ENCODE measurements around the gene SMCO3.

Gene SMCO3

DNA sequence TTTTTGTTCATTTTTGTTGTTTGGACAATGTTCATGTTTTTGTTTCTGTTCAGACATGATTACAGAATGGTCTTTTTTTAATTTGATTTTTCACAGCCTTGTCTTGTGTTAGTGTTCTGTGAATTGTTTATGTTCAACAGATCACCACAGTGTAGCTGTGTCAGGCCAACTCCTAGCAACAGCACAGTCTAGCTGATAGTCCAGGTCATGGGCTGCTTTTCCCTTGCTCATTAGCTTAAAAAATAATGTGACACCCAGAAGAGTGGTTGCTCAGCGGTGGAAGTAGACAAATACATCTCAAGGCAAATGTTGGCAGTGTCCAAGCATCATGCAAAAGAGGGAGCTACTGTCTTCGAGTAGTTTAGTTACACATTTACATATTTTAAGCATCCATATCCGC lies 33.1 kb downstream of the SMCO3 start:
- intact Hi-C loops (cut with DNase I), result no loop called here

DNA sequence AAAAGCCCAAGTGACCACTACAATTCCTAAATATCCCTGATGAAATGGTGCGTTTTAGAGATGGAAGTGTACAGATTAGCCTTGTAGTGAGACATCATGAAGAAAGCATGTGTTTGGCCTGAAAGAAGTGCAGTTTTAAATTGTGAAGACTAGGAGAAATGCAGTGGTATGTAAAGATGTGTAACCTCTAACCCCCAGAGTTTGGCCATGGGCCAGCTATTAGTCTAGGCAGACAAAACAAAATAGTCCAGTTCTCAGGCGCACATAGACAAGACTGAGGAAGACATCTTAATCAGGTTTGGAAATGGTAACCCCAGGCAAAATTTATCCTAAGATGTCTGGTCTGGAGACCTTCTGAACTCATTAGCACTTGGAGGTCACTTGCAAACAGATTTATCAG lies 34.1 kb downstream of the SMCO3 start:
- DNase-seq, result no peak
- intact Hi-C loops (cut with DNase I), result loop anchor here (10.0 kb wide), 1 partner anchor 525 kb away; no protein-coding TSS in a partner anchor

More for the DNA sequence above, 33.1 kb downstream of the SMCO3 start:
- no peak for DNase-seq

GRCh38 chr12:14777271-14777670 lies 36.7 kb downstream of the SMCO3 start:
- intact Hi-C loops (cut with DNase I), result loop anchor here (10.0 kb wide), 1 partner anchor 522 kb away; no protein-coding TSS in a partner anchor
- DNase-seq, result no peak

DNA sequence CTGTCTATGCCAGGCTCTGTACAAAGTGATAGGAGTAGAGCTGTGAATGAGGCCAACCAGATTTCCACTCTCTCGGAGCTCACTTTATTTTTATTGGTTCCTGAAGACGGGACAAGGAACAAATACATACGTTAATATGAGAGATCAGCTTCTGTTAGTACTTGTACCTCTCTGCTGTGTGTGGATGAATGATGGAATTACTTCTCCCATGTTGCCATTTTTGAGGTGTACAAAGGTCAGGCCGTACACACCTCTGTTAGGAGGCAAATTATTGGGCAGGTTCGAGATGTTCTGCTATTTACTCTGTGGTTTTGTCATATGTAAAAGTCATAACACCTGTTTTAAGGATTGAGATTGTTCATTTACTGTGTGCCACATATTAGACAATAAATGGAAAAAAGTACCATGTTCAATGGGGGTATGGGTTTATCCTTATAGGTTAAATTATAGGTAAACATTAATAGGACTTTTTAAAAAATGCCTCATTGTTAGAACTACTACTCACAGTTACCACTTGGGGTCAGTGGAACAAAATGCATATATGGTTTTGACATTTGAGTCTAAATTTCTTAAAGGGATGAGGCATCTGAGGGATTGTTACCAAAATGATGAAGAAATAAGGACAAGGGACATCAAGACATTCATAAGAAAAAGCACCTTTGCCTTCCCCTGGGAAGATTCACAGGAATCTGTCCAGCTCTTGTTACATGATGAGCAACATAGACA lies 37.6 kb downstream of the SMCO3 start:
- intact Hi-C loops (cut with DNase I), result loop anchor here (10.0 kb wide), 1 partner anchor 522 kb away; no protein-coding TSS in a partner anchor
- no peak for DNase-seq

DNA sequence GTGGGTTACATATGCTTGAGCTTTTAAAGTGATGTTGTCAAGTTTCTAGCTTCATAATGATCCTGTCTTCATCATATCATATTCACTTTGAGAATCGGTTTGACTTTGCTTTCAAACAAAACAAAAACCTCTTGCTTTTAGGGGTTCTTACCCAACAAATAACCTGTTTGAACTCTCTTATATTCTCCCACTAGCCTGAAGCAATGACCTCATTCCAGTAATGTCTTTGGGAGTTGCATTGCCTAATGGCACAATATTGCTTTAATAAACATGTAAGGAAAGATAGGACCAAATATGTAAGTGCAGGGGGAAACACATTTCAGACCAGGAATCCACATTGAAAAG lies 38.4 kb downstream of the SMCO3 start:
- no peak for DNase-seq
- intact Hi-C loops (cut with DNase I), result loop anchor here (10.0 kb wide), 1 partner anchor 521 kb away; no protein-coding TSS in a partner anchor

- intact Hi-C loops (cut with DNase I), result loop anchor here (10.0 kb wide), 1 partner anchor 520 kb away; no protein-coding TSS in a partner anchor
- peak in 31 of 42 donors; percentile 16 to 62 (median 33) for DNase-seq
Measured at GRCh38 chr12:14774906-14775635, 38.9 kb downstream of the SMCO3 start.

GRCh38 chr12:14774074-14774905 lies 39.7 kb downstream of the SMCO3 start:
- intact Hi-C loops (cut with DNase I), result loop anchor here (10.0 kb wide), 1 partner anchor 519 kb away; no protein-coding TSS in a partner anchor
- DNase-seq, result peak; percentile 90 to 98 (median 95)

DNA sequence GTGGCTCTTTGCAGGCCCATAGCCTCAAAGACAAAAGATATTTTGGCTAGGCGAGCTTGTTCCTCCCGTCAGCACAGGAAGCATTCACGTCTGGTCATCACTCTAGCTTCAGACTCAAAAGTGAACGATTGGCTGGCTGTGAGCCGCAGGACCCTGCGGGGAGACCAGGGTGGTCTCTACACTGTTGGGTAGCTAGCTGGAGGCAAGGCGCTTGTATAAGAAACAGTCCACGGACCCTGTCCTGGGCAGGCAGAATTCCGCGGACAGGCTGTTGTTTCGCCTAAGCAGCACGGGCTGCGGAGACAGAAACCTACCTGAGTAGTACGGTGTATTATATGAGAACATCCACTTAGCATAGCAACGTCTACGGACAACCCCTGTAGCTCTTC lies 40.3 kb downstream of the SMCO3 start:
- intact Hi-C loops (cut with DNase I), result loop anchor here (10.0 kb wide), 1 partner anchor 519 kb away; no protein-coding TSS in a partner anchor
- DNase-seq, result peak in 7 of 42 donors; percentile 14 to 40 (median 20)

DNA sequence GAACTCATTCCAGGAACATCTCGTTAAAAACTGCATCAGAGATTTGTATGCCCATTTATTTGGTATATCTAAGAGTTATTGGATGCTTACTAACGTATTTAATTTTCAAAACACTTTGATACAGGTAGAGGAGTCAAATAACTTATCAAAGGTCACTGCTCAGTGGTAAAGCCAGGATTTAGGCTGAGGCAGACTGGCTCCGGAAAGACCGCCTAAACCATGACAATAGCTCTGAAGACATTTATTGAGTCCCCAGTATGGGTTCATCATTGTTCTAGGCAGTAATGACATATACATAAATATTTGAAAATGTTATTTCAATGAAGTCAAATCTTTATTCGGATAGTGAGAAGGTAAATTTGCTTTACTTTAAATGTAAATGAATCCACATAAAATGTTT lies 41.0 kb downstream of the SMCO3 start:
- no peak for DNase-seq
- intact Hi-C loops (cut with DNase I), result loop anchor here (10.0 kb wide), 1 partner anchor 518 kb away; no protein-coding TSS in a partner anchor

GRCh38 chr12:14771651-14772137 lies 42.3 kb downstream of the SMCO3 start:
- DNase-seq, result no peak
- intact Hi-C loops (cut with DNase I), result loop anchor here (10.0 kb wide), 1 partner anchor 517 kb away; no protein-coding TSS in a partner anchor

- peak; percentile 81 to 98 (median 93) for DNase-seq
- intact Hi-C loops (cut with DNase I), result loop anchor here (10.0 kb wide), 1 partner anchor 516 kb away; no protein-coding TSS in a partner anchor
Measured at GRCh38 chr12:14770496-14771461, 43.2 kb downstream of the SMCO3 start.

DNA sequence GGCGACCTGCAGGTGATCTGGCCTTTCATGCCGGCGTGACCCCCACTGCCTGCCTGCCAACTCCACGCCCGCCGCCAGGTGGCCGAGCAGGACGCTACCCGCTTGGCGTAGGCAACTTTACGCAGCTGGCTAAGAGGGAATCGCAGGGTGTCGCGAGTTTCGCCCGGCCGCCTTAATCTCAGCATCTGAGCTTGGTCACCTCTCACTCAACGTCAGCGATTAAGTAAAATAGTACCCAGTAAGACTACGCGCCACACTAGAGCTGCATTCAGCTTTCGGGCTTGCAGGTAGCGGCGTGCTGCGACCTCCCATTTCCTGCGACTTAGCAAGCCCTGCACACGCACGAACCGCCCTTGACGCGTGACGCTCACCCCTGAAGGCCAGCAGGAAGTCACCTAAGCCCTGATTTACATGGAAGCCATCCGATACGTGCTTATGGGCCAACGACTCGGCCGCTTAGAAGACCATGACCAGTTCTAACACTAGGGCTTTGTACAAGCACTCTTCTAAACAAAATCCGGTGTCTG lies 44.0 kb downstream of the SMCO3 start:
- intact Hi-C loops (cut with DNase I), result loop anchor here (10.0 kb wide), 1 partner anchor 515 kb away; no protein-coding TSS in a partner anchor
- DNase-seq, result peak; percentile 51 to 88 (median 75)

- DNase-seq, result peak in 25 of 42 donors; percentile 19 to 63 (median 34)
- intact Hi-C loops (cut with DNase I), result no loop called here
Measured at GRCh38 chr12:14769466-14769968, 44.5 kb downstream of the SMCO3 start.

GRCh38 chr12:14768823-14769405 lies 45.1 kb downstream of the SMCO3 start:
- DNase-seq, result no peak
- intact Hi-C loops (cut with DNase I), result no loop called here

- intact Hi-C loops (cut with DNase I), result no loop called here
- no peak for DNase-seq
Measured at GRCh38 chr12:14767617-14768016, 46.4 kb downstream of the SMCO3 start.

GRCh38 chr12:14766649-14767215 lies 47.2 kb downstream of the SMCO3 start:
- no peak for DNase-seq
- intact Hi-C loops (cut with DNase I), result no loop called here
